Activated T-helper 2 cell treated with anti-CD3 and anti-CD28 coated beads, Interferon-gamma antibody, Interleukin-2, Interleukin-4, amounts not matched to agents 10 μg/mL and 5 μg/mL and 100 μg/mL, durations not matched to agents 14 hours and 24 hours and 36 hours (primary cell): ENCODE measurements around the gene PAPPA. TPM values are rescaled to one million over a fixed set of nuclear protein-coding genes. Genes with fewer than 3 reads are reported as not detected.

Experiments
- DNase-seq: peaks from one replicate; pipeline ENCODE4 v3.0.0; 2021; ENCODE audit warnings: low spot score
- H3K27ac Mint-ChIP-seq: one replicate; pipeline ENCODE4 v1.8.0; 2021; ENCODE audit warnings: mixed read lengths
- H3K27me3 Mint-ChIP-seq: one replicate; pipeline ENCODE4 v1.8.0; 2021; ENCODE audit warnings: low read depth, mixed read lengths
- H3K36me3 Mint-ChIP-seq: one replicate; pipeline ENCODE4 v1.8.0; 2021; ENCODE audit warnings: low read depth, mixed read lengths
- H3K4me1 Mint-ChIP-seq: one replicate; pipeline ENCODE4 v1.8.0; 2021; ENCODE audit warnings: low read depth, mixed read lengths
- H3K4me3 Mint-ChIP-seq: one replicate; pipeline ENCODE4 v1.8.0; 2021; ENCODE audit warnings: low read depth, mild to moderate bottlenecking, moderate library complexity, mixed read lengths
- H3K9me3 Mint-ChIP-seq: one replicate; pipeline ENCODE4 v1.8.0; 2021; ENCODE audit warnings: mixed read lengths
- intact Hi-C: fragments of 100-400 bp; cut with micrococcal nuclease; formaldehyde crosslinking; loops from one replicate; pipeline ENCODE4 v1.15.1; 2023
- total RNA-seq: library from RNA; stranded (reverse); gene quantifications from 2 replicates; pipeline ENCODE4 v1.2.3, GENCODE V29; 2022

The PAPPA gene
- total RNA-seq, 1 donor from 2014 or later, result not detected

DNA sequence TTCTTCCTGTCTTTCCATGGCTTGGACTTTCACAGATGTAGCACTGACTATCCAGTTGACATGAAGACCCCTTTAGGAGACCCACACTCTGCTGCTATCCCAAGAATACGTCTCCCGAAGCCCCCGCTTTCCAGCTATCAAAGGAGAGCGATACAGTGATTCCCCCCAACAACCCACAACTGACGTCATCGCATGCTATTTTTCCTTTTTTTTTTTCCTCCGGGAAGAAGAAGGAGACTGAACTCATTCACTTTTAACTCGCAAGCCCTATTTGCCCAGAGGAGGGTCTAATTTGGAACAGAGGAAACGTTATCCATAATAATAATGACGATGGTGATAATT is 2.1 kb downstream of the PAPPA start:
- no peak overlapping the region for H3K27ac Mint-ChIP-seq
- no peaks in the 10 kb centered on the region for H3K9me3 Mint-ChIP-seq
- intact Hi-C loops, result loop anchor here (10.0 kb wide), 1 partner anchor 509 kb away; no protein-coding TSS in a partner anchor
- H3K27me3 Mint-ChIP-seq, result peaks cover 66% of the 10 kb centered on the region
- H3K4me1 Mint-ChIP-seq, result peaks cover 7% of the 10 kb centered on the region
- no peaks in the 10 kb centered on the region for H3K36me3 Mint-ChIP-seq
- no peak for DNase-seq
- H3K4me3 Mint-ChIP-seq, result no peak overlapping the region

DNA sequence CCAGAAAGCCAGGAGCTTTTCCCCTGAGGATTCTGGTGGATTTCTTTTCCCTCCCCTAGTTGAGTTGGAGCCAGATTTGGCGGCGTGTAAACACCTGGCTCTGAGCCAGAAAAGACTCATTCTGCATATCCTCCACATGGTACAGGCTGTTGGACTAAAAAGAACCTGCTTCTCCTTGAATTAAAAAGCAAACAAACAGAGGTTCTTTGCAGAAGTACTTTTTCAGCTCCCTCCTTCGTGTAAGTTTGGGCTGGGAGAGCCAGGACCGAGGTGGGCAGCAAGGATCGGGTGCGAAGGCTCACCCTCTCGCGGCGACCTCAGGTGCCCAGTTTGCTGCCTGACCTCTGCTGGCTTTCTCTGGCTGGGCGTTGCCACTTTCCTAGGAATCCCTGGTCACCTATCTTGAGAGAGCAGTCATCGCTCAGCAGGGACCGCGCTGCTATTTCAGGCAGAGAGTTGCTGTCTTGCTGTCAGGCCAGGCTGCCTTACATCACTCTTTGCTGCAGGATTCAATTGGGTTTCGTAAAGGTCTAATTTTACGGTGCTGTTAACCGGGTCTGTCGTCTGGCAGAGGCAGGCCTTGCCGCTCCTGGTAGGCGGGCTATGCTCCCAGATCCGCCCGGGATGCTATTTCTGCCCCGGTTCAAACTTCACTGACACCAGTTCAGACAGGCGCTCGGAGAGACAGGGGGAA is 3.2 kb downstream of the PAPPA start:
- intact Hi-C loops, result loop anchor here (10.0 kb wide), 1 partner anchor 508 kb away; no protein-coding TSS in a partner anchor
- peaks cover 7% of the 10 kb centered on the region for H3K4me1 Mint-ChIP-seq
- peaks cover 60% of the 10 kb centered on the region for H3K27me3 Mint-ChIP-seq
- H3K36me3 Mint-ChIP-seq, result no peaks in the 10 kb centered on the region
- DNase-seq, result no peak
- H3K9me3 Mint-ChIP-seq, result no peaks in the 10 kb centered on the region
- H3K27ac Mint-ChIP-seq, result no peak overlapping the region
- H3K4me3 Mint-ChIP-seq, result no peak overlapping the region

DNA sequence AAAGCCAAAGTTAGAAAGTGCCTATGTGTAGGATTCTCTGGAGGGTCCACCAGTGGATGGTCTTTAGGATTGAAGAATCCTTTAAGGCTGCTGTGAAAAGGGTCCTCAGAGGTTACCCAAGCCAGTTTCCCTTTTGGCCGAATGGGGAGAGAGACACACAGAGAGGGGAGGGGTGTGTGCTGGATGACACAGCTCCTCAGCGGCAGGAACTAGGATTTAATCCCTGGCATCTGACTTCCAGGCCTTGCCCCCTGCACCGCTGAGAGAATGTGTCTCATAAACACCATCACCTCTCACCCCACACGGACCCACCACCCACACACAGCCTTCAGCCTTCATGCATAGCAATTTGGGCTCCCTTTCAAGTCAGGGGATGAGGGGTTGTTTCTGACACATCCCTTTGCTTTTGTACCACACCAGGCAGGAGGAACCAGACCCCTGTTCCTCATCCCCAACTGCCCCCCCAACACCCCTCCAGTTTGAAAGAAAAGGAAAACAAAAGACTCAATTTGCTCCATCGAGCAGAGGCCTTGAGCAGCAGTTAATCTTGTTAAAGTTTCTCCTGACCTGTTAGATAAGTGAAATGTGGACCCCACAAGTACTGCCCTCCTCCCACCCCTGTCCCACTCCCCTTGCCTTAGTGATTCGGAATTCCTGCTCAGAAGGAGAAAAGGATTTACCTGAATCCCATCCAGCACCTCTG is 4.0 kb downstream of the PAPPA start:
- Mint-ChIP-seq H3K27me3 (peaks cover 53% of the 10 kb centered on the region), H3K9me3 (no peaks in the 10 kb centered on the region), H3K27ac (no peak overlapping the region), H3K4me3 (no peak overlapping the region), H3K36me3 (no peaks in the 10 kb centered on the region), H3K4me1 (peaks cover 7% of the 10 kb centered on the region)
- intact Hi-C loops, result loop anchor here (10.0 kb wide), 1 partner anchor 507 kb away; no protein-coding TSS in a partner anchor
- DNase-seq, result no peak

DNA sequence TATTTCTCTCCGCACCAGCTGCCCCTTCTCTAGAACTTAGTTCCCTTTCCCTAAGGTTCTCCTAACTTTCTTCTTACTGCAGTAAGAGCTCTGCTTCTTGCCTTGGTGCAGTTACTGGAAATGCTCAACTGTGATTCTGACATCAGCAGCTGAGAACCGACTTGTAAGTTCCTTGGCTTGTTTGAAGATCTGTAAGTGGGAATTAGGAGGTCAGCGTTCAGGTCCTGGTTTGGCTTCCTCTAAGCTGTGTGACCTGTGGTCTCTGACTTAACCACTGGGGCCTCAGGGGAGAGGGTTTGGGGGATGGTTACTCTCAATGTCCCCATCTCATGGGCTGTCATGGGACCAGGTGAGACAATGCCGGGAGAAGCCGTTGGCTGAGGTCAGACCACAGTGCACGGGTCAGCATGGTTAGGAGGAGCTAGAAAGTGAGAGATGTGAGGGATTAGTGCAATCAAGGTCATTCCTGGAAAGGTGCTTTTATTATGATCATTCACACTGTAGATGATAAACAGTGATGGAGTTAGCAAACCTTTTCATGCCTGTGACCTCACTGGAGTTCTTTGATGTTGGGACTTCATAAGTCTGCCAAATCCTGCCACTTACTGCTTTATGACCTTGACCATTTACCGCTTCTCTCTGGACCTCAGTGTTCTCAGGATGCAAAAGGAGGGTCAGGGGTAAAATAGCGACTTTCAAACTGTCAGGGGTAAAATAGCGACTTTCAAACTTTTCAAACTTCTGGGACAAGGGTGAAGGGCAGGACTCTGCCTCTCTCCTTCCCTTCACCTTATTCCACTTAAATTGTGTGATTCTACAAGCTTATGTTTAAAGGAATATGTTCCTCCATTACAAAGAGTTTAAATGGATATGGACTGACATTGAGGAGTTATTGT is 7.3 kb downstream of the PAPPA start:
- Mint-ChIP-seq H3K36me3 (no peaks in the 10 kb centered on the region), H3K9me3 (no peaks in the 10 kb centered on the region)
- intact Hi-C loops, result no loop called here

DNA sequence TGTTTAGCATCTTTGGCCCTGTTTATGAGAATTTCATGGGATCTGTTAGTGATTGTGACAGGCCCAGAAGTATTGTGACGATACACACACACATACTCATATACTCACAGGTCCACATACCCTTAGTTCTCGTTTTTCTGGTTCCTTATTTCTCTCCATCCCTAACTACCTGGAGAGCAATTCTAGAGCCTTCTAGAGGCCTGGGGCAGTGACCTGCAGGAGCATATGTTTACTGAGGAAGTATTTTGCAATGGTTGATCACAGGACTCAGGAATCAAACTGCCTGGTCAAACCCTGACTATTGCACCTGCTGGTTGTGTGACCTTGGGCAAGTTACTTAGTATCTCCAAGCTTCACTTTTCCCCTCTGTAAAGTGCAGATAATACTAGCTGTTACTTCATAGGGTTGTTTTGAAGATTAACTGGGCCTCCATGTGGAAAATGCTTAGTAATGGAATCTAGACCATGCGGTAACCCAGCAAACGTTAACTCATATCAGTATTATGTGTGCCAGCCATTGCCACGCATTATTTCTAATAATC is 8.7 kb downstream of the PAPPA start:
- H3K27me3 Mint-ChIP-seq, result peaks cover 15% of the 10 kb centered on the region
- no peaks in the 10 kb centered on the region for H3K36me3 Mint-ChIP-seq
- H3K4me1 Mint-ChIP-seq, result no peaks in the 10 kb centered on the region
- no peak overlapping the region for H3K27ac Mint-ChIP-seq
- no peaks in the 10 kb centered on the region for H3K9me3 Mint-ChIP-seq
- no peak overlapping the region for H3K4me3 Mint-ChIP-seq
- intact Hi-C loops, result no loop called here
- no peak for DNase-seq

More for the DNA sequence above, 7.3 kb downstream of the PAPPA start:
- no peak for DNase-seq
- Mint-ChIP-seq H3K4me3 (no peak overlapping the region), H3K27ac (no peak overlapping the region), H3K27me3 (peaks cover 26% of the 10 kb centered on the region), H3K4me1 (no peaks in the 10 kb centered on the region)

DNA sequence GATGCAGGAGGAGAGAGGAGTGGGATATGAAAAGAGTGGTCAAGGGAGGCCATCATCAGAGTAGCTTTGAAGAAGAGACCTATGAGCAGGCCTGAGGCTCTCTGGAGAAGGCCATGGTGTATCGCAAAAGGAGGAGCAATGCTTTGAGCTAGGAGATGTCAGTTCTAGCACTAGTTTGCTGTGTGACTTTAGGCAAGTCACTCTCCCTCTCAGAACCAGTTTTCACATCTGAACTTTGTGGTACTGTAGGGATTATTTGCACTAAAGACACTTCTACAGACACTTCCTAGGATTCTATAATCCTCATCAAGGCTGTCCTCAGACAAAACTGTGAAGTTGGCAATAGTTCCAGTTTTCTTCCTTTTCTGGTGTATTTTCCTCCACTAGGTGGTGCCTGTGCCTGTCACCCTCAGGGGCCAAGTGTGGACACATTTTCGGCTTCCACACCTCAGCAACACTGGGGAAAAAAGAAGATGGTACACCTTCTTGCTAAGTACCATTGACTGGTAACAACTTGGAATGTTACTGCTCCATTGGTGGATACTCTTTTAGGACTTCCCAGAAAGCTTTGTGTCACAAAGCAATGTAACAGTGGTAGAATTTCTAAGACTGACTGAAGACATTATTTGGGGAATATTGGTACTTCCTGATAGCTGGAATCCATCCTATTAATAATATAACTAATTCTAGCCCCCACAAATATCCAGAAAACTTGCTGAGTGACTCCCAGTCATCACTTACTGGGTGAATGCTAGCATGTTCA is 9.9 kb downstream of the PAPPA start:
- intact Hi-C loops, result no loop called here
- no peak overlapping the region for H3K4me3 Mint-ChIP-seq
- no peak overlapping the region for H3K27ac Mint-ChIP-seq
- H3K9me3 Mint-ChIP-seq, result no peaks in the 10 kb centered on the region
- H3K36me3 Mint-ChIP-seq, result no peaks in the 10 kb centered on the region
- H3K4me1 Mint-ChIP-seq, result no peaks in the 10 kb centered on the region
- no peak for DNase-seq
- H3K27me3 Mint-ChIP-seq, result peaks cover 6% of the 10 kb centered on the region

DNA sequence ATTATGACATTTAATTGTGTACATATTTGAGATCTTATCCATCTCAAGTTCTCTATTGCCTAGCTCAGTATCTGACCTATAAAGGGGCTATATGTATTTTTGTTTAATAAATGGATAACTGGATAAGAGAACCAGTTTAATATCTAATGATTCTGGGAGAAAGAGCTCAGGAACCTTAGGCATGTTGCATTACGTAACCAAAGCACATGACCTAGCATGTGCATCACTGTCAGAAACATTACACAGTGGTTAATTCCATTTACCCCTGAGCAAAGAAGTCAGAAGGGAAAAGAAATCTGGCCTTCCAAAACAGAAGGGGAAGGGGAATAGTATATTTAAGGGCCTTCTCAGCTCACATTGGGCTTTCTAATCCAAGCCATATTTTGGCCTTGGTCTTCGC is 12.3 kb downstream of the PAPPA start:
- intact Hi-C loops, result no loop called here

DNA sequence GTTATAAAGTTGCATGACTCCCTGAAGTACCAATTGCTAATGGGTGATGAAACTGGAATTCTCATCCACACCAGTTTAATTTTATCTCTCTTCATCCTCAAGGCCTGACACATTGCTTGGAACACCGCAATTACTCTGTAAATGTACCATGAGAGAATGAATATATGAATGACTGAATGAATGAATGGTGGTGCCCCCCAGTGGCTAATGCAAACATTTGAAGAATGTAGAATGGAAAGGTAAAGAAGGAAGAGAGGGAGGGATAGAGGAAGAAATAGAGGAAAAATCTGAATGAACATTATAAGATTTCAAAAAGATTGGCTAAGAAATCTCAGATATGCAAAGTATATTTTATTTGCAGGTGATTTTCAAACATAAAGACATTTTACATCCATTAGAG is 13.1 kb downstream of the PAPPA start:
- no peak overlapping the region for H3K27ac Mint-ChIP-seq
- no peaks in the 10 kb centered on the region for H3K4me1 Mint-ChIP-seq
- H3K27me3 Mint-ChIP-seq, result no peaks in the 10 kb centered on the region
- intact Hi-C loops, result no loop called here
- H3K9me3 Mint-ChIP-seq, result no peaks in the 10 kb centered on the region
- H3K36me3 Mint-ChIP-seq, result no peaks in the 10 kb centered on the region
- DNase-seq, result no peak
- no peak overlapping the region for H3K4me3 Mint-ChIP-seq

More for the DNA sequence above, 12.3 kb downstream of the PAPPA start:
- Mint-ChIP-seq H3K27me3 (no peaks in the 10 kb centered on the region), H3K9me3 (no peaks in the 10 kb centered on the region), H3K4me3 (no peak overlapping the region), H3K4me1 (no peaks in the 10 kb centered on the region), H3K27ac (no peak overlapping the region), H3K36me3 (no peaks in the 10 kb centered on the region)
- DNase-seq, result no peak

DNA sequence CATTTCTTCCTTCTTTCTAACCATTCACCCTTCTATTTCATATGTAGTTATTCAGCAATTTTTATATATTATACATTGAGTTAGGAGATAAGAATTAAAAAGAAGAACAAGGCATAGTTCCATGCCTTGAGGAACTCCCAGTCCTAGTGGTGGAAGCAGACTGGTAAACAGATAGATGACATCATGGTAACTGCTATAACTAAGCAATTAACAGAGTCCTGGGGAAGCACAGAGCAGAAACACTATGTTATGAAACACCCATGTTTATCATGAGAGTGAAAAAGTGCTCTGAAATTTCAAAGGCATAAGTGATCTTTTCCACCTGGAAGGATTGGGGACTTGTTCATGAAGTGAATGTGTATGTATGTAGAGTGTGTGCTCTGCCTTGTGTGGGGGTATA is 14.6 kb downstream of the PAPPA start:
- H3K27me3 Mint-ChIP-seq, result no peaks in the 10 kb centered on the region
- no peaks in the 10 kb centered on the region for H3K4me1 Mint-ChIP-seq
- no peak for DNase-seq
- H3K36me3 Mint-ChIP-seq, result no peaks in the 10 kb centered on the region
- H3K4me3 Mint-ChIP-seq, result no peak overlapping the region
- no peak overlapping the region for H3K27ac Mint-ChIP-seq
- intact Hi-C loops, result no loop called here
- no peaks in the 10 kb centered on the region for H3K9me3 Mint-ChIP-seq

DNA sequence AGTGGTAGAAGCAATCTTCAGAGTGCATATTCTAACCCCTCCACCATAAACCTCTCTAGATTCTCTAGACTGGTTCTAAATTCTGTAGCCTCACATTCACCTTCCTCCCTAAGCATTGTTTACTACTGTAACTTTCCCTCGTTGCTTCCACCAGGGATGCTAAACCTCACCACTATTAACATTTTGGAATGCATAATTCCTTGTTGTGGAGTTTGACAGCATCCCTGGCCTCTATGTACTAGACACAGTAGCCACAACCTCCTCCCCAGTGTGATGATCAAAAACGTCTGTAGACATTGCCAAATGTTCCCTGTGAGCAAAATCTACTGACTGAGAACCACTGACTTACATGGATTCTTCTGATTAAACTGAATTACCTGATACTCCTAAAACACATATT is 18.6 kb downstream of the PAPPA start:
- Mint-ChIP-seq H3K4me3 (no peak overlapping the region), H3K27me3 (no peaks in the 10 kb centered on the region), H3K36me3 (no peaks in the 10 kb centered on the region), H3K27ac (no peak overlapping the region), H3K4me1 (no peaks in the 10 kb centered on the region), H3K9me3 (no peaks in the 10 kb centered on the region)
- intact Hi-C loops, result no loop called here
- DNase-seq, result no peak

DNA sequence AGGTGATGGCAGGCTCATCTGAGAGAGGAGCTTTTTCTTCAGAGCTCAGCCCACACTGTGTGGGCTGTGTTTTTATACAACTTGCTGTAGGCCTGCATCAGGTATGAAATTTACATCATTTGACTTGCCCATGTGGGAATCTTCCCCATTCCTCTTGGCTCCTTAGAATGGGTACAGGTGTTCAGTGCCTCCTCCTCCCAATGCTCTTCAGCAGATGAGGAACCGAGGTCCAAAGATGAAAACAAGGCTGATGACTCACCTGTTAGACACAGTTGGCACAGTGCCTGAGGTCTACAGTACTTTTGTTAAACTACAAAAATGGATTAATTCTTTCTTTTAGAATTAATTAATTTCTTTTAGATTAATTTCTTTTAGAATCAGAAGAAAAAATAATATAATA is 20.8 kb downstream of the PAPPA start:
- no peak overlapping the region for H3K4me3 Mint-ChIP-seq
- no peaks in the 10 kb centered on the region for H3K9me3 Mint-ChIP-seq
- H3K27ac Mint-ChIP-seq, result no peak overlapping the region
- intact Hi-C loops, result no loop called here
- DNase-seq, result no peak
- no peaks in the 10 kb centered on the region for H3K27me3 Mint-ChIP-seq
- H3K36me3 Mint-ChIP-seq, result no peaks in the 10 kb centered on the region
- H3K4me1 Mint-ChIP-seq, result no peaks in the 10 kb centered on the region

DNA sequence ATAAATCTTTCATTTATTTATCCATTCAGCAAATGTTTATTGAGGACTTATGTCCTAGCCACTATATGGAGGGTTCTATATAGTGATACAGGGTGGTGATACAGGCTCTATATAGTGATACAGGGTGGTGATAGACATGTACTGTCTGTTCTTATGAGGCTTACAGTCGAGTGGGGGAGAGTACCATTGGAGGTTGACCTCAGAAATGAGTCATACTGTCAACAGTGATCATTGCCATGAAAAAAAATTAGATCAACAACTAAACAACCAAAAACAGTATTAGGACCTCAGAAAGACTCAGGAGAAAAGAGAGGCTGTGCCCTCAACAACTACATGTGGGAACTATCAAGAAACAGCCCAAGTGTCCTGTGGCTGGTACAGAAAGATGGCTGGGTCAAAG is 22.0 kb downstream of the PAPPA start:
- no peaks in the 10 kb centered on the region for H3K27me3 Mint-ChIP-seq
- no peaks in the 10 kb centered on the region for H3K9me3 Mint-ChIP-seq
- intact Hi-C loops, result no loop called here
- H3K27ac Mint-ChIP-seq, result no peak overlapping the region
- DNase-seq, result no peak
- H3K4me1 Mint-ChIP-seq, result no peaks in the 10 kb centered on the region
- no peak overlapping the region for H3K4me3 Mint-ChIP-seq
- no peaks in the 10 kb centered on the region for H3K36me3 Mint-ChIP-seq
